Fibroblast of skin of right biceps (primary cell): ENCODE measurements around the gene G6PC1.

Experiments
- DNase-seq: peaks from one replicate; pipeline ENCODE4 v3.0.0-alpha.2; 2013

Gene G6PC1

GRCh38 chr17:42946812-42947211 is 46.2 kb downstream of the G6PC1 start:
- no peak for DNase-seq

DNA sequence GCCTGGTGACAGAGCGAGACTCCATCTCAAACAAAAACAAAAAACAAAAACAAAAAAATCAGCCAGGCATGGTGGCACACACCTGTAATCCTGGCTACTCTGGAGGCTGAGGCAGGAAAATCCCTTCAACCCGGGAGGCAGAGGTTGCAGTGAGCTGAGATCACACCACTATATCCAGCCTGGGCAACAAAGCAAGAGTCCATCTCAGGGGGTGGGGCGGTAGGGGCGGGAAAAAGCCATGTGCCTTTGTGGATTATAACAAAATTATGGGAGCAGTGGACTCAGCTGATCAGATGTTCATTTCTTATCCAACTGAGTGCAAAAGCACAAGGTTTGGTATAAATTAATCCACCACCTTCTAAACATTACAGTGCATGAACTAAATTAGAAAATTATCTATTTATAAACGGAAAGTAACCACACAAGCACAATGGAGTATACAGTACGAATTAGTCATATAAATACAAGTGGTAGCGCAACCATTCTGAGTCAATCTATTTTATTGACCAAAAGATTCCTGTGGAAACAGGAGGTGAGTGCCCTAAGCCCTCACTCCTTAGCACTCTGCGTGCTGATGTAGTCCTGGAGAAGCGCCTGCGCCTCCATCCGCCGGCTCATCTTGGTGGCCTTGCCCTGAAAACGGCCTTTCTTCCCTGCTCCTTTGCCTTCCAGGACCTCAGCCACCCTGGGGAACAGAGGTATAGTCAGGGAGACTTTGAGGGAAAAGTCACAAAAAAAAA is 49.6 kb downstream of the G6PC1 start:
- no peak for DNase-seq
